Skeletal muscle cell (primary cell): ENCODE measurements around the gene GFOD1.

Experiments used
- DNase-seq: peaks from one replicate; pipeline ENCODE4 v3.0.0-alpha.2; 2010; ENCODE audit warnings: low read depth
- H3K4me3 ChIP-seq: 2 replicates; pipeline ENCODE4 v1.5.1; 2011; ENCODE audit warnings: low read depth, mild to moderate bottlenecking, control low read depth, low read length, moderate library complexity

Gene GFOD1

GRCh38 chr6:13488896-13489237 is 1.5 kb upstream of the GFOD1 start:
- DNase-seq = no peak
- H3K4me3 ChIP-seq = no peak overlapping the region

DNA sequence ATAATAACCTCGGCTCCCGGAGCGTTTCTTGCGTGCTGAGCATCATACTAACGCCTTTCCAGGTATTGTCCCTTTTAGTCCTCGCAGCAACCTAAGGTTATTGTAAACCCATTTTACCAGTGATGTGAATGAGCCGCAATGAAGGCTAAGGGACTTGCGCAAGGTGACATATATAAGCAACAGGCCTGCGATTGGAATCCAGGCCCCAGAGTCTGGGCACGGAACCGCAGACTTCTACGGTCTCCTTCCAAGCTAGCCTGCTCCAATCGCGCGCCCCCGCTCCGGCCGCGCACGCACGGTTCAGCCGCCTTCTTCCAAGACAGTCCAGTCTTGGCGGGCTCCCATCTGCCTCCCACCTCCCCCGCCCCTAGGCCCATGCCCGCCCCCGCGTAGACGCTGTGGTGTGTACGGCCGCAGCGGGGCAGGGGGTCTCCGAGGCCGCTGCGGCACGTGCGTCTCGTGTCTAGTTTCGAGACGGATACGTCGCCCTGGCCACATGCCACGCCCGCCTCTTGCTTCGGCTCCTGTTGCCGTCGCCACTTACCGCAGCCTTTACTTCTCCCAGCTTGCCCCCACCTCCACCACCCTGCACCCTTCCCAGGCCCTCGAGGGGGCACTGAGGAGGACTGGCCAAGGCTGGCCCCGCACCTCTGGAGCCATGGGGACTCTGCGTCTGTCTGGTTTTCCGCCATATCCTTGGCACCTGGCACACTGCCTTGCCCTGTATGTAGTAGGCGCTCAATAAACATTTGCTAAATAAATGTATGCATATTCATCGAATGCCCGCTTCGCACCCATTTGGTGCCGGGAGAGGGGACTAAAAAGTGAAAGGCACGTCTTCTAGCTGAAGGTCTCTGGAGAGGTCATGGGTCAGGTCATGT is 855 bp upstream of the GFOD1 start:
- no peak for DNase-seq
- H3K4me3 ChIP-seq = peak overlapping the region; percentile 80

- no peak for DNase-seq
- peak overlapping the region; percentile 80 for H3K4me3 ChIP-seq
Observed at GRCh38 chr6:13486679-13487121, 700 bp downstream of the GFOD1 start.

DNA sequence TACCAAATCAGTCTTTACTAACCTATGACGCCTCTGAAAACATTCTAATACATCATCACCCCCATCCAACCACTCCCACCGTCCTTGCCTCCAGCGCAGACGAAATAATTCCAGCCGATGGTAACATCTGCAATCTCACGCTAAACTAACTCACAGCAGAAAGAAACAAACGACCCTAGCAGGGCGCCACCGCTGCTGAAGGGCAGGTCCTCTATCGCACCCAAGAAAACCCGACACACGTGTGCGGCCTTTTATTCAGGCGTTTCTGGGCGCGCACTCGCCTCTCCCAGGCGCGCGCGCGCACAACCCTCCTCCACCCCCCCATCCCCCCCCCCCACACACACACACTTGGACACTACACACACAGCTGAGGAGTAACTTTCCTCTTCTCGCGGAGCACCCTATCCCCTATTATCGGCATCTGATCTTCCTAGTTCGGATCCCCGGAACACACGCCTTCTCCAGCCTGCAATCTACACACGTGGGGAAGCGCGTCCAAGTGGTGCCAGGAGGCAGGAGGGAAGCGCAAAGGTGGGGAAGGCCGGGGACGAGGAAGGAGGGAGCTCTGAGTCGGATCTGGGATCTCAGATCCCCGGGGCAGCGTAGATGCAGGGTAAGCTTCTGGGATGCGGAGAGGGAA is 1.4 kb downstream of the GFOD1 start:
- H3K4me3 ChIP-seq = peak overlapping the region; percentile 80
- no peak for DNase-seq

- DNase-seq = no peak
- H3K4me3 ChIP-seq = peak overlapping the region; percentile 80
Observed at GRCh38 chr6:13485303-13485702, 2.1 kb downstream of the GFOD1 start.

GRCh38 chr6:13484827-13485226 is 2.6 kb downstream of the GFOD1 start:
- H3K4me3 ChIP-seq = no peak overlapping the region

GRCh38 chr6:13484138-13484708 is 3.2 kb downstream of the GFOD1 start:
- H3K4me3 ChIP-seq = no peak overlapping the region

More at GRCh38 chr6:13484827-13485226, 2.6 kb downstream of the GFOD1 start:
- DNase-seq = no peak

GRCh38 chr6:13480631-13481501 is 6.5 kb downstream of the GFOD1 start:
- no peak for DNase-seq

More at GRCh38 chr6:13484138-13484708, 3.2 kb downstream of the GFOD1 start:
- DNase-seq = no peak

DNA sequence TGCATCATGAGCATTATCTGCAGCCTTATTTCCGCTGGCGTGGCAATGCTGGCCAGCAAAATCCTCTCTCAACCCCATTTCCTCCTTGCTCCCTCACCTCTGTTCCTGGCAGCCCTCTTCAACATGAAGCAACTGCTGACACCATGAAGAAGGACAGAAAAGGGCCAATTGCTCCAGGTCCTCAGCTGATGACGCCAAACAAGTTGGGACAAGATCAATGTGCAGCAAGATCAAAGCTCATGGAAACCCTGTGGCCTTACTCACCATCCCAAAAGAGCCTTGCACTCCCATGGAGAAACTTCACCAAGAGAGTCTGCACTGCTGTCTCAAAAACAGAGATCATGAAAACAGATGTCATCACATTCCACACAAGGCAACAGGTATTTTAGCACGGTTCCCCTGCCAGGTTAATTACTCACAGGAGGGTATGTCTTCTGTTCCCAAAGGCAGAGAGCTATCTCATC is 7.4 kb downstream of the GFOD1 start:
- no peak for DNase-seq
- no peak overlapping the region for H3K4me3 ChIP-seq

More at GRCh38 chr6:13480631-13481501, 6.5 kb downstream of the GFOD1 start:
- H3K4me3 ChIP-seq = no peak overlapping the region

- no peak overlapping the region for H3K4me3 ChIP-seq
- DNase-seq = no peak
Observed at GRCh38 chr6:13479206-13479800, 8.1 kb downstream of the GFOD1 start.

GRCh38 chr6:13478525-13478966 is 8.9 kb downstream of the GFOD1 start:
- DNase-seq = no peak
- H3K4me3 ChIP-seq = no peak overlapping the region

DNA sequence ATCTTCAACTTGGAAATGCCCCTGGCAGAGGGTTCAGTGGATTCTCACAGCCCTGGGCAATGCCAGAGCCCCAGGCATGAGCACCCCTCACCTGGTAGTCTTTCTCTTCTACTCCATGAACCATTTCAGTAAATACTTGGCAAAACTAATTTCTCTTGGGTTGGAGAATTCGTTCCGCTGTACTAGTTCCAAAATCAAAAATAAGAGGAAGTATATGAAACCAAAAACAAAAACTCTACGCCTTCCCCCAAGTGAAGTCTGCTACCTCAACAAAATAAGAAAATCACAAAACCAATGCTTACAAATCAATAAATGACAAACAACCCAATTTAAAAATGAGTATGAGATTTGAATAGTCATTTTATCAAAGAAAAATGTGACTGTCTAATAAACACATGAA is 12.6 kb downstream of the GFOD1 start:
- DNase-seq = no peak
- H3K4me3 ChIP-seq = no peak overlapping the region

DNA sequence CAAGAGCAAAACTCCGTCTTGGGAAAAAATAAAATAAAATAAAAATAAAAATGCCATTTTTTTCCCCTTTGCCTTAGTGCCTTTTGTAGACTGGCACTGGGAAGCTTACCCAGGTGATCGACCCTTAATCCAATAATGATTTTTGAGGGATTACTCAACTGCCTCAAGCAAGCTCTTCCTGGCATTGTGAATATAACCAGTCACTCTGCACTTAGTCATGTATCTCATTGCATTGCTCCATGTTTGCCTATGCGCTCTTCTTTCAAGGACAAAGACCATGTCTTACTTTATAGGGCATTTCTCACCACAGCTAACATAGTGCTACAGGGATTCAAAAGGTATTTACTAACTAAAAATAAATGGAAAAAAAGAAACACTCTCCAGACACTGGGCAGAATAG is 13.0 kb downstream of the GFOD1 start:
- no peak overlapping the region for H3K4me3 ChIP-seq
- DNase-seq = no peak

- no peak overlapping the region for H3K4me3 ChIP-seq
- DNase-seq = no peak
Observed at GRCh38 chr6:13473768-13474165, 13.6 kb downstream of the GFOD1 start.

DNA sequence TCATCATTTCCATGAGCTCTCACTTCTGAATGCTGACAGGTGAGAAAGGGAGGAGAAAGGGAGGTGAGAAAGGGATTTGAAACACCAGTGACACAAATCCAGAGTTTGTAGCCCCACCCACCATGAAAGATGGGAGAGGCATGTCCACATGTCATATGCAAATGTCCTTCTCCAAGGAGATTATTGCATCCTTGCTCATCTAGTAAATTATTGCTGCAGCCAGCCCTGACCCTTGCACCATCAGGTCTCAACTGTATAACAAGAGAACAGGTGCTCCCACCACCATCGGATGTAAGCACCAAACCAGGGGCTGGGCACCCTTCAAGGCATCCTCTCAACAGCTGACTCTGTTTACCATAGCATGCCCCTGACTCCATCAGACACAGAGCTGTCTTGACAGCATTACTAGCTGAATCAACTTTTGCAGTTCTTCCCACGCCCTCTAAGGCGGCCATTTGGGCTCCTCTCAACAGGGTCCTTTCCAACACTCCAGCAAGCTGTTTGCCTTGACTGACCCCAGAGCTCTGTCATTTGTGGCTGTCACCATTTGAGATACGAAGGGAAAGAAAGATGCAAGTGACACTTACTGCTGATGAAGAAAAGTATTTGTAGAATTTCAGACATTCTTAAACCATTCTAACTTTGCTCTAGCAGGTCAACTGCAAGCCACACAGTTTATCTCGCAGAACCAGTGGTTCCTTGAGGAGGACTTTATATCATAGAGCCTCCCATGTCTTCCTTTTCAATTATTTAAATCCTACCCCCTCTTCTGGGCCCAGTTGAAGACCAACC is 14.2 kb downstream of the GFOD1 start:
- no peak for DNase-seq
- H3K4me3 ChIP-seq = no peak overlapping the region

DNA sequence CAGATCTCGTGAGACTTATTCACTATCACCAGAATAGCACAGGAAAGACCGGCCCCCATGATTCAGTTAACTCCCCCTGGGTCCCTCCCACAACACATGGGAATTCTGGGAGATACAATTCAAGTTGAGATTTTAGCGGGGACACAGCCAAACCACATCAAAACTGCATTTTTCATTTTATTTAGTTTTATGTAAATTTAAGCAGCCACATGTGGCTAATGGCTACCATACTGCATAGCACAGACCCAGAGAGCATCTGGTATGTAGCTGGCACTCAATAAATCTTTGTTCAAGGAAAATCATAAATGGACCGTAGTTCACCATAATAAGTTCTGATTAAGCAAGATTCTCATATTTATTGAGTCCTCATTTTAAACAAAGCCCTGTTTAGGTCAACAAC is 15.3 kb downstream of the GFOD1 start:
- no peak overlapping the region for H3K4me3 ChIP-seq
- DNase-seq = no peak

DNA sequence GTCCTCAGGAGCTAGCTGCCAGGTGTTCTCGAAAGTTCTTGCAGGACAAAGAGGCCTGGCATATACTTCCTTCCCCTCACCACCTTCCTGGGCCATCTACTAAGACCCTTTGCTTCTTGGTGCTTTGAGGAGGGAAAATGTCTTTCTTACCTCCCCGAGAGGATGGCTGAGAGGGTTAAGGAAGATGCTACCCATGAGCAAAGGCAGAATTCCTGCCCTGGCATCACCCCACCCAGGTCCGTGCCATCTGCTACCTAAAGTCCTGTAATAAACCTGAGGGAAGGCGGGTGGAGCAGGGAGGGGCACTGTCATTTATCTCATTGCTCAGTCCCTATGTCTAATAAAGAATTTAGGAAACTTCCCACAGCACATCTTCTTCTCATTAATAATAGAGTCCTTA is 16.2 kb downstream of the GFOD1 start:
- H3K4me3 ChIP-seq = no peak overlapping the region
- no peak for DNase-seq
